ENCODE data around the gene PHKB. TPM values are rescaled to one million over a fixed set of nuclear protein-coding genes. Genes with fewer than 3 reads are reported as not detected.
A peak's percentile ranks its signal among the peaks of the same experiment; 100 is the strongest.

PHKB gene
- total RNA-seq, 1 experiment from 2014 or later = 38.8 TPM

GRCh38 chr16:47627085-47627639 lies 166.0 kb downstream of the PHKB start:
- Histone ChIP-seq H3K79me1 (ENCODE audit: insufficient read depth, low read depth, low read length, poor library complexity, severe bottlenecking) (no peaks in the 10 kb centered on the region), H3K56ac (ENCODE audit: insufficient read length, low read depth, low read length) (no peak overlapping the region), H3K27ac (ENCODE audit: insufficient read length, low read depth, low read length) (no peak overlapping the region), H3K4me2 (ENCODE audit: insufficient read depth, insufficient read length, low read length) (no peak overlapping the region), H3K4ac (ENCODE audit: low read depth, low read length) (no peak overlapping the region; the same call in 1 of the 2 replicates), H3K4me1 (ENCODE audit: insufficient read depth, low read length) (0 out of 2 replicates have a peak, but pooled peaks cover 5% of the 10 kb centered on the region), H3K9me3 (ENCODE audit: control insufficient read depth, low read depth, low read length) (no peaks in the 10 kb centered on the region), H2AFZ (ENCODE audit: low read length) (no peak overlapping the region), H4K20me1 (ENCODE audit: control insufficient read depth, insufficient read depth, insufficient read length) (no peaks in the 10 kb centered on the region), H3K23me2 (ENCODE audit: insufficient read length, low read depth, low read length, poor library complexity, severe bottlenecking) (no peaks in the 10 kb centered on the region), H2AK5ac (ENCODE audit: insufficient read length, low read length) (no peak overlapping the region), H4K5ac (ENCODE audit: insufficient read length, low read depth, low read length) (no peak overlapping the region), H3K9ac (ENCODE audit: extremely low read depth, insufficient read length, low read length) (no peak overlapping the region), H4K91ac (ENCODE audit: insufficient read length, low read depth, low read length) (no peak overlapping the region), H2BK120ac (ENCODE audit: low read depth, low read length, poor library complexity, severe bottlenecking) (no peak overlapping the region), H3K79me2 (ENCODE audit: insufficient read depth, low read length) (no peaks in the 10 kb centered on the region), H3K18ac (ENCODE audit: insufficient read length, low read depth, low read length) (no peak overlapping the region), H3K14ac (ENCODE audit: insufficient read depth, low read length) (no peak overlapping the region), H2BK15ac (ENCODE audit: low read depth, low read length) (no peak overlapping the region), H2BK12ac (ENCODE audit: insufficient read length, low read depth, low read length) (no peak overlapping the region), H2BK20ac (ENCODE audit: low read depth, low read length, poor library complexity, severe bottlenecking) (no peak overlapping the region), H3K27me3 (ENCODE audit: insufficient read depth, low read length) (no peaks in the 10 kb centered on the region), H3T11ph (ENCODE audit: low read length) (no peak overlapping the region), H3K23ac (ENCODE audit: insufficient read length, low read depth, low read length) (no peak overlapping the region), H2BK5ac (ENCODE audit: insufficient read length, low read length) (no peak overlapping the region), H4K8ac (replicated peaks; ENCODE audit: insufficient read length, low read depth, low read length) (no peak overlapping the region)
- Mint-ChIP-seq H3K36me3 (ENCODE audit: insufficient read depth in 1 of 3, low read depth in 3 of 3) (peaks cover 2 to 5% (median 2%) of the 10 kb centered on the region in 3 experiments; a peak in 1 of 7 replicates), H3K27me3 (ENCODE audit: low read depth) (no peaks in the 10 kb centered on the region), H3K9me3 (peaks cover 2% of the 10 kb centered on the region in 2 experiments; a peak in 2 of 5 replicates), H3K4me3 (no peak overlapping the region), H3K4me1 (peaks cover 18 to 20% of the 10 kb centered on the region in 2 experiments), H3K27ac (peak overlapping the region; percentile 1 to 21 (median 1); a peak in 4 of 7 replicates)
- TF ChIP-seq CTCF (conservative IDR thresholded peaks at IDR 0.05) = no peak
- DNase-seq = no peak
- WGBS (ENCODE audit: extremely low coverage, insufficient read length, low lambda C conversion rate) = no CpG with 5 or more reads among the region's 6 CpGs
